ENCODE measurements around the gene CSF1.

CSF1 gene

DNA sequence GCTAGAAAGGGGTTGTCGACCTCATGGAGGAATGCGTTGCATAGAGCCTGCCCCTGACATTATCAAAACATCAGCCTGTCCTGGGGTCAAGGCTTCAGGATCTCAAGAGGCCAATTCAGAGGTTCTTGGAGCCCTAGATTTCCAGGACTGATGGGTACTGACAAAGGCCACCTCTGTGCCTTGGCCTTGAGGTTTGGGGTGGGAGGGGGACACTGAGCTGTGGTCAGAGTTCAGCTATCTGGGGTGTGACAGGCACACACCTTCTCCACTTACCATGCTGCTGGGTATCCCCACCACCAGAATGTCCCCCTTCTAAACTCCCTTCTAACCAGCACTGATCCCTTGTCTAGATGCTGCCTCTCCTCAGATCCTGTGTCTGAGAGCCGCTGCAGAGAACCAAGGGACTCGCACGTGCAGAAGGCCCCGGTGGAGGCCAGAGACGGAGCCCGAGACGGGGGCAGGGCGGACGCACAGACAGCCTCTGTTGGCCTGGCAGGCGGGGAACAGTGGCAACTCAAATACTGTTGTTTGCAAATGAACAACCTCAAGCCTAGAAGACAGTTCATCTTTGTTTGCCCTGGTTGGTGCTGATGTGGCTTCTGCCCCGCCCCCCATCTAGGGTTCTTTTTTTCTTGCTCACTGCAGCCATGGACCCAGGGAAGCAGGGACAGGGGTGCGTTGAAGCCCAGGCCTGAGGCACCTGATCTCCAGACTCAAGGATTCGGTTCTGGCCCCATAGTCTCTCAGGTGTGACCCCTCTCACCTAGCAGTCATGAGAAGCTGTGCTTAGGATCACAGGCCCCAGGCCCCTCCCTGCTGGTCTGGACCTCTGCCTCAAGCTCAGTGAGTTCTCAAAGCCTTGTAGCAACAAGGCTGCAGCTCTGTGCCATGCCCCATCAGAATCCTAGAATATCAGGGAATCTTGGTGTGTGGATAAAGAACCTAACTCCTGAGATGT, 28.1 kb upstream of the CSF1 start:
- no peak for DNase-seq (ENCODE audit: low read depth, low spot score)

DNA sequence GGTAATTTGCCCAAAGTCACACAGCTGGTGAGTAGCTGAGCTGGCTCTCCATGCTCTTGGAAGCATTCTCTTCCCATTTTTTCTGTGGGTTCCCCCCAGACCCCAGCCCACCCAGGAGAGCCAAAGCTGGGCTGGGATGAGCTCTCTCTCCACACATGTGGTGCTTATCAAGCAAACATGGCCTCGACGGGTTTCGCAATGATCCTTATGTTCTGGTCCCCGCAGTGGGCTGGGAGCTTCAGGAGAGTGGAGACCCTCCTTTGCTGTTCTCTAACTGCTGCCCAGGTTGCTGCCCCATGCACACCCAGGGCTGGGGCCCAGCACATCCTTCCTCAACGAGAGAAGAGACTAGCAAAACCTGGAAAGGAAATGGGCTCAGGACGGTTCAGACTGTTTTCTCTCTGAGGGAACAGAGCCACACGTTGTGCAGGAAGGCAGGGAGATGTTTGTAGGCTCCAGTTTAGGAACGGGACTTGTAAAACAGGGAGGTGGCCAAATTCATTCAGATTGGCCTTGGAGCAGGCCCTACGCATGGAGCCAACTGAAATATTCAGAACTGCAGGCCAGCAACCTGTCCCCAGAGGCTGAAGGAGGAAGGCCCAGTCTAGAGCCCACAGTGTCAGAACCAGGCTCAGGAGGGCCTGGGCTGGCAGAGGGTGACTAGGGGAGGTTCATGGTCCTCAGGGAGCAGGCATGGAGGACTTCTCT, 27.2 kb upstream of the CSF1 start:
- no peak for DNase-seq (ENCODE audit: low read depth, low spot score)

DNA sequence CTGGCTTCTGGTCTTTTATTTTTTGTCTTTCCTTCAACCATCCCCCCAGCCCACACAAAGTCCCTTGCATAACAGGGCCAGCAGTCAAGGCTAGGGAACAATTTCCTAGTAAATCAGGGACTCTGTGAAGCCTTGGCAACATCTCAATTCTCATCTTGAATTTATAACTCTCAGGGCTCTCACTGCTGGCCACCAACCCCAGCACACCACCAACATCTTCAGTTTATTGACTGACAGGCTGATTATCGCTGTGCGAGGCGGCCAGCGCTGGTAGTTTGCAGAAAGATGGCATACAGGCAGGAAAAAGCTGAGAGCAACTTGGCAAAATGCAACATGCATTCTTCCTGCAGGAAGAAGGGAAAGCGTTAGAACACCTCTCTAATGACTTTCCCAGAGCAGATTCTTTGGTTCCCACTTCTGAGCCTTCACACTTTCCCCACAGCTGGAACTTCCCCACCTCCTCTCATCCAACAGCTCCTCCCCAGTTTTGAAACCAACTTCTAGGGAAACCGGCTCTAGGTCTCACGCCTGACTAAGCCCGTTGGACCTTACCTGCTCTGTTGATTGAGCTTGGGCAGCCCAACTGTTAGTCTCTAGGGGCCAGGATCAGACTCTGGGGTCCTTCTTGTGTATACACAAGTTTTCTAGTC, 26.3 kb upstream of the CSF1 start:
- no peak for DNase-seq (ENCODE audit: low read depth, low spot score)

DNA sequence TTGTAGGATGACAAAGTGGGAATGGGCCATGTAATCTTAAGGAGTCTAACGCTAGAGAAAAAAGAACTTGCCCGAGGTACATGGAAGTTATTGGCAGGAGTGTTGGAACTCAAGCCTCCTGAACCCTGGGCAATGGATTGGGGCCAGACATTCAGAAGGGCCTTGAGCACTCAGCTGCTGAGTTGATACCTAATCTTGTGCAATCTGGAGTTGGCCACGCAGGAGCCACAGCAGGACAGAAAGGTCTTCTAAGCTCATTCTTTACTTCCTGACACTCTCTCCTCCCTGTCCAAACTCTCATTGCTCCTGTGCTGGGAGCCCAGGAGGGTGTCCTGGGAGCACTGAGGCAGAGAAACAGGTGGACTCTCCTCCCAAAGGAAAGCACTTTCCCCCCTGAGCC, 25.1 kb upstream of the CSF1 start:
- no peak for DNase-seq (ENCODE audit: low read depth, low spot score)

DNA sequence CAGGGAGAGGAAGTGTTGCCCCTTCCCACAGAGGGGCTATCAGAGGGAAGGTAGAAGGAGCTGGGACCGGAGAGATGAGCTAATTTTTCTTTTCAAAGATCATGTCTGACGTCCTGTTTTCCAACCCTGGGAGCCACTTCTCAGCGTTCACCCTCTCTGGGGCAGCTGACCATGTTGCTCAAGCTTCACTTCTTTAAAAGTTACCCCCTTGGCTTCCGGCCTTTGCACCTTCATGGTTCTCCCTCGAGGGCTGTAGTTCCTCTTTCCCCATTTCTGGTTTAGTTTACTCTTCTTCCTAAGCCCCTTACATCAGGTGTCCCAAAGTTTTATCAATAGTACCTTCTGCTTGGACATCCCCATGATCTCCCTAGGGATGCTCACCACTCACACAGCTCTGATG, 23.8 kb upstream of the CSF1 start:
- DNase-seq (ENCODE audit: low read depth, low spot score) = no peak

DNA sequence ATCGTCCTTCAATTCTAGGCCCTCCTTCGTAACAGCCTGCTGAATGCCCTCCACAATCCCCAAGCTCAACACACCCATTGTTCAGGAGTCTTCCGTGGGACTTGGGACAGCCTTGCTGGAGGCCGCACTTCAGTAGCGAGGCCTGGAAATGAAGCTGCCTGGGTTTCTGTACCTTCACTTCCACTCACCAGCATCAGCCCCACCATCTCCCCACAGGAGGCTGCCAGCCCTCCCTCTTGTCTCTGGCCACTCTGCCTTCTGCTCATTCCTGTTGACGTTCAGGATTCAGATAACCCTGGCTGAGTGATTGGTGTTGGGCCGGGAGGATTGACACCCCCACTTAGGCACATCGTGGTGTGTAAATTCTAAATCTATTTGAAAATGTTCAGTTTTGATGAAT, 23.4 kb upstream of the CSF1 start:
- DNase-seq (ENCODE audit: low read depth, low spot score) = no peak

DNA sequence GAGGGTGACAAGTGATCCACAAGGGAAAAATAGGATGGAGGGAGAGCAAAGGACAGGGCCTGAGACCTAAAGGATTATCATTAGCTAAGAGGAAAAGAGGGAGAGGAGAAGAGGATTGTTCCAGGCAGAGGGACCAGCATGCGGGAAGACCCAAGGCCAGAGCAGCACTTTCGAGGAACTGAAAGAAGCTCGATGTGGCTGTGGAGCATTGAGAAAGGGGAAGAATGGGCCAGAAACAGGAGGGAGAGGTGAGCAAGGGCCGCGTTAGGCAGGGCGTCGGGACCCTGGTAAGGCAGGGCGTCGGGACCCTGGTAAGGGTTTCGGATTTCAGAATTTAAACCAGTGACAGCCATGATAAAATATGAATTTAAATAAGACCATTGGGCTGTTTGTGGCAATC, 22.8 kb upstream of the CSF1 start:
- no peak for DNase-seq (ENCODE audit: low read depth, low spot score)

DNA sequence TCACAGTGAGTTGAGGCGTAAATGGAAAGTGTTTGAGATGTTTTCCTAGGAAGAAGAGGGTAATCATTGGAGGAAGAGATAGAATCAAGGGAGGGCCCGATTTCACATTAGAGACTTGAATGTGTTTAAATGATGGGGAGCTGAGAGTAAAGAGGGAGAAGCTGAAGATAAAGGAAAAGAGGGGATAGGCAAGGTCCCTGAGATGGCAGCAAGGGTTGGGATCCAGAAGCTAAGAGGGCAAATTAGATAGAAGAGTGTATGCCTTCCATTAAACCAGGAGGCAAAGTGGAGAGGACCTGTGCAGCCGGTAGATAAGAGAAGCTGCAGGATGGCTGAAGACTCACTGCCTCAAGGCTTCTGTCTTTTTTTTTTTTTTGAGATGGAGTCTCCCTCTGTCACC, 21.6 kb upstream of the CSF1 start:
- DNase-seq (ENCODE audit: low read depth, low spot score) = no peak

DNA sequence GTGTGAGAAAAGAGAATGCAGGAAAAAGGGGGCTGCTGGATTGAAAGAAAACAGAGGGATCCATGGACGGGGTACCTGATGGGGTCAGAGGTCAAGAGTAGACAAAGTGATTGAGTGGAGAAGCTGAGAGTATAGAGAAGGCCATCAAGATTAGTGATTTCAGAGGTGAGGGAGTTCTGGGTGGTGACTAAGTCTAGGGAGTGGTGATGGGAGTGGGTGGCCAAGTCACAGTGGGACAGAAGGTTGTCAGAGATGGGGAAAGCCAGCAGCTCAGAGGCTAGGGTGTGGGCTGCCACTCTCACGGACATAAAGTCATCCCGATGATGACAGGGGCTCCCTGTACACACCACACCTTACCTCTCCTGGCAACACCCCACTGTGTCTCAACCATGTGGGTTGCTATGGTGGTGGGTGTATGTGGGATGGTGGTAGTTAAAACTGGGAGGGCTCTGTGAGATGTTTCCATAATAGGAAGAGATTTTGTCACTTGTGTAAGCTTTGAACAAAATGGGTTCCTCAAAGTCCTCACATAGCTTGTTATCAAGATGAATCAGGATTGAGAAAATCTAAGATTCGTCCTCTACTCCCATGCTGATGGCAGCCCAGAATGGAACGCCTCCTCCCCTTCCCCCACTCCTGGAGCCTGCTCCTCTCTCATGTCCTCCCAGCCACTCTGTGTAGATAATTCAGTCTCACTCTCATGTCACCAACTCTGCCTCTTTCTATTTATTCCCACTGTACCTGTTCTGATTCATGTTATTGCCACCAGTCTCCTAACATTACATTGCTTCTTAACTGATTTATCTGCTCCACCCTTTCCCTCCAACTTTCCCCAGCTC, 20.3 kb upstream of the CSF1 start:
- no peak for DNase-seq (ENCODE audit: low read depth, low spot score)

DNA sequence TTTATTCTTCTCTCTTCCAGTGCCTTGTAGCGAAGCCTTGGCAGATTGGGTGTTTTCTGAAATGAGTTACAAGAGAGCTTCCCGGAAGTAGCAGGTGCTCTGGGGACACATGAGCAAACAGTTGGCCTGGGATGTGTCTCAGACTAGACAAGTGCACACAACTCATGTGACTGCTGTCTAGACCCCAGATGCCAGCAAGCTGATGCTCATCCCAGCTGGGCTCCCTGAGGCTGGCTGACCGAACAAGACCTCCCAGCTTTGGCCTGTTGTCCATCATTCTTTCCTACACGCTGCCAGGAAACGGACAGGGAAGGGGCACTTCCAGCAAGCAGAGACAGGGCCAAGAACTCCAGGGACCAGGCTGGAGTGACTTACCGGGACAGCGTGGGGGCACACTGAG, 18.7 kb upstream of the CSF1 start:
- no peak for DNase-seq (ENCODE audit: low read depth, low spot score)

DNA sequence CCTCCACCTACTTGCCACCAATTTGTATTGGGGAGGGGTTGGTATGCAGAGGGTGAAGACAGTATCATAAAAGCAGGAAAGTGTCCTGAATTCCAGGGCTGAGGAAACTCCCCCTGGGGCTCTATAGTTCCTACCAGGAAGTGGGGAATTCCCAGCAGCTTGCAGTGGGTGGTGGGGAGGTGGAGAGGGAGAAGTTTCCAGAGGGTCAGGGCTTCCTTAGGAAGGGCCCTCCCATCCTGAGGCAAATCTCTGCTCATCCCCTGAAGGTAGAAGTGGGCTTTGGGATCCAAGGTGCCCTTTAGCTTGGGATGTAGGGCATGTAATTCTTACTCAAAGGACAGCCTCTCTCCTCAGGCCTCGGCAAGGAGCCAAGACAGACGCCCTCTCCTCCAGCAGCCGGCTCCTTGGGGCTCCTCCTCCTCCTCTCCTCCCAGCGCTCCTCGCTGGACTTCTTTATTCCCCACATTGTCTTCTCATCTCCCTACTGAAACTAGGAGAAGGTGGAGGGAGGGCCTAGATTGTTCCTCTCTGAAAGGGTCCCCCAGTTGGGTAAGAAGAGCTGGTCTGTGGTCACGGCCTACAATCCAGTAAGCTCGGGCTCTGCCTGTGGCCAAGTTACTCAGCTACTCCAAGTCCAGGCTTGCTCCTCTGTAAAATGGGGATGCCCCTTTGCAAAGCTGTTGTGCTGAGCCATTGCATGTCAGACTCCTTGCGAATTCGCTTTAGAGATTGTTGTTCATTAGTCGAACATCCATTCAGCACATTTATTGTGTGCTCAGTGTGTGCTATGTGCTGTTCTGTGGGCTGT, 17.9 kb upstream of the CSF1 start:
- no peak for DNase-seq (ENCODE audit: low read depth, low spot score)

DNA sequence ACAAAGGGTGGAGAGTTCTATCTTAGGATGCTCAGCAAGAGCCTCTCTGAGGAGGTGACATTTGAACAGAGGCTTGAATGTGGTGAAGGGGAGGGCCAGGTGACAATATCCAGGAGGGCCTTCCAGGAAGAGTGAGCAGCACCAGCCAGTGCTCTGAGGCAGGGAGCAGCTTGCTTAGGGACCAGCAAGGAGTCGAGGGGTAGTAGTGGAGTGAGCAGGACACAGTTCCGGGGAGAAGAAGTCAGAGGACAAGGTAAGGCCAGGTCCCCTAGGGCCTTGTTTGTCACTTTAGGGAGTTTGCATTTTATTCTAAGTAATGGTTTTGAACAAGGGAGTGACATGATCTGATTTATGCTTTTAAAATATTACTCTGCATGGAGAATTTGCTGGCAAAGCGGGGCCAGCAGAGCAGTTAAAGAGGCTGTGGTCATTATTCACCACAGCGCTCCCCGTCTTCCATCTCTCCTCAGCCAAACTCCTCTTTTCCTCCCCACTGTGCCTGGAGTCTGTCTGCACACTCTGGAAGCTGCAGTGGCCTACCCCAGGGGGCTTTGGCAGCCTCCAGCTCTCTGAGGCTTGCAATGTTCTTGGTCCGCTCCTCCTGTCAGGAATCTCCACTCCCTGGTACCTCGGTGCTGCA, 17.0 kb upstream of the CSF1 start:
- DNase-seq (ENCODE audit: low read depth, low spot score) = no peak

DNA sequence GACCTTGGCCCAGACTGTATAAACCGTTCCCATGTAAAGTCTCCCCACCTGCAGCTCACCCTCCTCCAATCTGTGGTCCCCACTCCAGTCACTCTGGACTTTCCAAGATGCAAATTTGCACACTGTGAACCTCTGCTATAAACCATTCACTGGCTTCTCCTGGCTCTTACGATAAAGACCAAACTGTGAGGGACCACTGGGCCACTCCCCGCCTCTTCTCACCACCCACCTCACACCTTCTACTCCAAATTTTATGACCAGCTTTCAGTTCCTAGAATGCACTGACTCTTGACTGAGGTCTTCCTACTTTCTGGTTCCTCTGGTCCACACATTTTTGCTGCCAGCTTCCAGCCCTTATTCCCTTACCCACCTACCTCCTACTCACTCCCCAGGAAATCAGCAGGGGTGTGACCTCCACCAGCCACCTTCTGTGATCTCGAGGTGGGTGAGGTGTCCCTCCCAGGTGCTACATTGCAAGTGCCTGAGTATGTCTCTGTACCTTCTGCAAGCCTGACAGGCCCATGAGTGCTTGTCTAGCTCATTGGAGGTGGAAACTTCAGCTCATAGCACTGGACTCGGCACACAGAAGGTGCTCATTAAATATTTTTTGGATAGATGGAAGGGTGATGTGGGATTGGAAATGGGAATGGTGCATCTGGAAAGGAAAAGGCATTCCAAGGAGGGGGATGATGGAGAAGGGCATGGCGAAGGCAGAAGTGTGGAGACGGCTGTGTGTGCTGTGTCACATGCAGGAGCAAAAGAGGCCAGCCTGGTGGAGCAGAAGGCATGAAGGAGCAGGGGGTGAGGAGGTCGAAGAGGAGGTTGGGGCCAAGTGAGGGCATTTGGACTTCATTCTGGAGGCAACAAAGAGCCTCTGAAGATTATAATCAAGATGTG, 15.6 kb upstream of the CSF1 start:
- DNase-seq (ENCODE audit: low read depth, low spot score) = no peak

DNA sequence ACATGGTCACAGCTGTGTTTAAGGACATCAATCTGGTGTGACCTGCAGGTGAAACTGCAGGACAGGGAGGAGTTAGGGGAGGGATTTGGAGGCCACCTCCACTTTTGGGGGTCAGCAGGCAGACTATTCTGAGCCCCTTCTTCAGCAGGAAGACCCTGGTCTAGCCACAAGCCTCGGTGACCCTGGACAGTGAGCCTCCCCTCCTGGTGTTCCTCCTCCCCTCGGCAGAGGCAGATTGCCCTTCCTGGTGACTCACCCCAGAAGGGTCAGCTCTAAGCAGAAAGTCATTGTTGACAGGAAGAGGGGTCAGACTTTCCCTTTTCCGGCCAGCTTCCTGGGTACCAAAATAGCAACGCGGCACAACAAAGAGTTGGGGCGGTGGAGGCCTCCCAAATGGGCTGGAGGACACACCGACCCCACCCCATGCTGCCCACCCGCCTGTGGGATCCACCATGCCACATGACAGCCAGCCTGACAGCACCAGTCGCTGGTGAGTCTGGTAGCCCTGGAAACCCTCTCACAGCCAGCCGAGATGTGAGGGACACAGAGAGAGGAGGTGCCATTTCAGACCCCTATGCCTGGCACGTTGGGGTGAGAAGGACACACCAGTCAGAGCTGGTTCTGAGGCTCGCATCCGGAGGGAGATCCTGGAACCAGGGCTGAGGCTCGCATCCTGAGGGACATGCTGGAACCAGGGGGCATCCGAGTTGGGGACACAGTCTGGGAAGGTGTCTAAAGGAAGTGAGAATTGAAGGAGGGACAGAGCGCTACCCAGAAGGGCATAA, 14.7 kb upstream of the CSF1 start:
- no peak for DNase-seq (ENCODE audit: low read depth, low spot score)

DNA sequence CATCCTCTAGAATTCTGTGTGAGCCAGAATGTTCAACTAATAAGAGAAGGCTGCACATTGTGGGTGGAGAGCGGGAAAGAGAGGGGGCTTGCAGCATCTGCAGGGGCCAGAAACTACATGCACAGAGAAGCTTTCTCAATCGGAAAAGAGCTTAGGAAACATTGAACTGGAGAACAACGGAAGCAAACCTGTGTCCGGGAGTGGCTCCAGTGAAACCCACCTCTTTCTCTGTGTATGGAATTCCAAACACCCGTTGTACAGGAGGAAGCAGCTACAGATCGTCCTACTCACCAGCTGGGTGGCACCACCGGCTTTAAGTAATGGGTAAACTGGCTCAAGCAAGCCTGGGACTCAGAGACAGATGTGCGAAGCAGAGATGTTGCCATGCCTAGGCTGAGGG, 14.0 kb upstream of the CSF1 start:
- no peak for DNase-seq (ENCODE audit: low read depth, low spot score)

DNA sequence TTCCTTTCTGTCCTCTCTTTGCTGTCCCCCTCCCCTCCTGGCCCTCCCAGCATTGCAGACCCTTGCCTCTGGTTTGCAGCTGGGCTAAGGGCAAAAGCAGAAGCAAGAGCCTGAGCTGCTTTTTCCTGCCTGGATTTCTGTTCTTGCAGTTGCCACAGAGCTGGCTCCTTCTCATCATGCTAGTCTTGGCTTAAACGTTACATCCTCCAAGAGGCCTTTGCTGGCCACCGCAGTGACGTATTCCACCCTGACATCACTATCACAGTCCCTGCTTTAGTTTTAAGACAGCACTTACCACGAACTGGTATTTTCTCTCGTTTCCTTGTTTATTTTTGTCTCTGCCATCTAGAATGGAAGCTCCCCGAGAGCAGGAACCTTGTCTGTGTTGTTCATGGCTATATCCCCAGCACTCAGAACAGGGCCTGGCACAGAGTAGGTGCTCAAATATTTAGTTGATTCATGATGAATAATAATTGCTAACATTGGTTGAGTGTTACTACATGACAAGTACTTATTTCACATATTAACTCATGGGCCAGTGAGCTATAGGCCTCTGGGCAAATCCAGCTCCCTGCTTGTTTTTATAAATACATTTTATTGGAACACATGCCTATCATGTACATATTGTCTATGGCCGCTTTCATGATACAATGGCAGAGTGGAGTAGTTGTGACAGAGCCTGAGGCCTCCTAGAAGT, 13.2 kb upstream of the CSF1 start:
- no peak for DNase-seq (ENCODE audit: low read depth, low spot score)

DNA sequence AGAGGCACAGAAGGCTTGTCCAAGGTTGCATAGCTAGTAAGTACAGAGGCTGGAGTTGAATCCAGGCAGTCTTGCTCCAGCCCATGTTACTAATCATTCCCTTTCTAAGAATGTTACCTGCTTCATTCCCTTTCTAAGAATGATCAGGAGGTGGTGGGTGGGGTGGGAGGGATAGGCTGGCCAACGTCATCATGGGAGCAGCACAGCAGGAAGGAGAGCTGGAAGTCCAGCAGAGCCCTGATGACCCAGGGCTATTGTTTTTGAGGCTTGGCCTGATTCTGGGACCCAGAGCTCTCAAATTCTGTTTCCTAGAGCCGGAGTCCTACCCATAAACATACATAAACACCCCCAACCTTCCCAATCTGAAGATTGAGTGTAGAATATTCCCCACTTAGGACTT, 11.8 kb upstream of the CSF1 start:
- no peak for DNase-seq (ENCODE audit: low read depth, low spot score)

DNA sequence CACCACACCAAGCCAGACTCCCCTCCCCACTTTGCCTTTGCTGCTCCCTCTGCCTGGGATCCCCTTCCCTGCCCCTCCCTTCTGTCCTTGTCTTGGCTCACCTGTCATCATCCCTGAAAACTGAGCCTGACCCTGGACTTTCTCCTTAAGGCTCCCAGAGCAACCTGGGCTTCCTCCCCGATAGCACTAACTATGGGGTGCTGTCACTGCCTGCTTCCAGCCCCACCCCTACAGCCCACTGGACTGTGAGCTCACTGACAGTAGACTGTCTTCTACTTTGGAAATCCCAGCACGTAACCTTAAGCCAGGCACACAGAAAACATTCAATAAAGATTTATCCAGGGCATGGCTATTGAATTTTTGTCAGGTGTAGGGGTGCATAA, 9.5 kb upstream of the CSF1 start:
- no peak for DNase-seq (ENCODE audit: low read depth, low spot score)

All from brain pericyte (primary cell).